MCF 10A (cell line): Measurements from ENCODE around the gene MEI1. TPM values are rescaled to one million over a fixed set of nuclear protein-coding genes. Genes with fewer than 3 reads are reported as not detected.
"Not testable (repeated sequence)": the region's sequence is repeated elsewhere in the genome, so short reads cannot be mapped to it uniquely, and the experiment has no call there.

ENCODE experiments used
- BruUV-seq: library from RNA; stranded (reverse); fragments of 400-500 nt; replicated peaks from 2 replicates; lab custom pipeline; 2021; lab: Mats Ljungman, UMichigan
- CTCF ChIA-PET: fragments of 300-600 bp; sonication (Branson Sonifier 250); formaldehyde crosslinking; extraction: SDS; loops from one replicate; lab custom pipeline; 2021; ENCODE audit warnings: antibody characterized with exemption, inconsistent platforms; lab: Yijun Ruan, JAX
- POLR2A ChIA-PET: fragments of 300-600, 350-650 bp; sonication (Branson Sonifier 250); formaldehyde crosslinking; extraction: SDS; loops from one replicate; lab custom pipeline; 2020; ENCODE audit warnings: antibody characterized with exemption, inconsistent platforms; lab: Yijun Ruan, JAX
- DNase-seq: peaks from one replicate; pipeline ENCODE4 v3.0.0-alpha.2; 2018; ENCODE audit not compliant: unreplicated experiment
- H3K27ac Mint-ChIP-seq: one replicate; pipeline ENCODE4 v1.8.0; 2022; ENCODE audit warnings: mild to moderate bottlenecking, low read depth, mixed read lengths; ENCODE audit not compliant: unreplicated experiment
- H3K27me3 Mint-ChIP-seq: one replicate; pipeline ENCODE4 v1.8.0; 2022; ENCODE audit warnings: mixed read lengths; ENCODE audit not compliant: insufficient read depth, unreplicated experiment
- H3K36me3 Mint-ChIP-seq: one replicate; pipeline ENCODE4 v1.8.0; 2022; ENCODE audit warnings: mild to moderate bottlenecking, moderate library complexity, mixed read lengths; ENCODE audit not compliant: insufficient read depth, unreplicated experiment
- H3K4me1 Mint-ChIP-seq: one replicate; pipeline ENCODE4 v1.8.0; 2022; ENCODE audit warnings: mixed read lengths; ENCODE audit not compliant: insufficient read depth, unreplicated experiment
- H3K4me3 Mint-ChIP-seq: one replicate; pipeline ENCODE4 v1.8.0; 2022; ENCODE audit warnings: mild to moderate bottlenecking, moderate library complexity, mixed read lengths; ENCODE audit not compliant: unreplicated experiment
- H3K9me3 Mint-ChIP-seq: one replicate; pipeline ENCODE4 v1.8.0; 2022; ENCODE audit warnings: mixed read lengths; ENCODE audit not compliant: unreplicated experiment
- CTCF ChIP-seq: fragments of 200-600 bp; IDR thresholded peaks from one replicate; pipeline ENCODE4 v1.8.0; 2022; ENCODE audit warnings: antibody characterized with exemption, mild to moderate bottlenecking; ENCODE audit not compliant: unreplicated experiment
- intact Hi-C: fragments of 100-400 bp; cut with micrococcal nuclease; formaldehyde crosslinking; loops from 2 replicates; pipeline ENCODE4 v1.14.1; 2022
- total RNA-seq: library from RNA; stranded (reverse); gene quantifications from 2 replicates; pipeline ENCODE4 v1.2.3, GENCODE V29; 2022

MEI1 gene
- total RNA-seq, 1 experiment from 2014 or later = not detected

- Mint-ChIP-seq H3K9me3 (no peaks in the 10 kb centered on the region), H3K36me3 (peaks cover 77% of the 10 kb centered on the region), H3K4me3 (no peak overlapping the region), H3K27me3 (no peaks in the 10 kb centered on the region), H3K4me1 (peaks cover 9% of the 10 kb centered on the region), H3K27ac (no peak overlapping the region)
- DNase-seq = no peak
- TF ChIP-seq CTCF = no peak
- intact Hi-C loops = no loop called here
- POLR2A ChIA-PET = interaction anchor here (1.0 to 4.2 kb wide), 5 partner anchors 9 to 44 kb away, joined by 3 to 36 read pairs (median 5); partner anchors contain the start of genes DESI1, SNU13 and XRCC6
- CTCF ChIA-PET = interaction anchor here (0.5 to 1.1 kb wide), 2 partner anchors 12 to 15 kb away, joined by 3 read pairs; no protein-coding TSS in a partner anchor
- BruUV-seq = no TSS peak
Measured at GRCh38 chr22:41664490-41664889, 34.8 kb upstream of the MEI1 start.

GRCh38 chr22:41664951-41665350 is 34.4 kb upstream of the MEI1 start:
- Mint-ChIP-seq H3K4me1 (peaks cover 9% of the 10 kb centered on the region), H3K27me3 (no peaks in the 10 kb centered on the region), H3K27ac (no peak overlapping the region), H3K36me3 (peaks cover 77% of the 10 kb centered on the region), H3K4me3 (no peak overlapping the region), H3K9me3 (no peaks in the 10 kb centered on the region)
- no peak for TF ChIP-seq CTCF
- no peak for DNase-seq
- POLR2A ChIA-PET = interaction anchor here (1.0 to 4.2 kb wide), 4 partner anchors 16 to 44 kb away, joined by 4 to 36 read pairs (median 6); partner anchors contain the start of genes DESI1, SNU13 and XRCC6
- no TSS peak for BruUV-seq
- intact Hi-C loops = no loop called here
- CTCF ChIA-PET = interaction anchor here (0.5 to 3.1 kb wide), 6 partner anchors 13 to 1629 kb away, joined by 3 to 14 read pairs (median 3); no protein-coding TSS in a partner anchor

- no peak for TF ChIP-seq CTCF
- POLR2A ChIA-PET = interaction anchor here (0.7 kb wide), 1 partner anchor 41 kb away, joined by 3 read pairs; no protein-coding TSS in a partner anchor
- Mint-ChIP-seq H3K4me1 (peaks cover 5% of the 10 kb centered on the region), H3K27me3 (no peaks in the 10 kb centered on the region), H3K4me3 (no peak overlapping the region), H3K36me3 (peaks cover 54% of the 10 kb centered on the region), H3K27ac (peak overlapping the region; percentile 93), H3K9me3 (no peaks in the 10 kb centered on the region)
- no TSS peak for BruUV-seq
- intact Hi-C loops = no loop called here
- no peak for DNase-seq
- CTCF ChIA-PET = interaction anchor here (1.0 kb wide), 1 partner anchor 8 kb away, joined by 3 read pairs; no protein-coding TSS in a partner anchor
Measured at GRCh38 chr22:41668971-41669911, 30.1 kb upstream of the MEI1 start.

- H3K4me3 Mint-ChIP-seq, BruUV-seq, H3K4me1 Mint-ChIP-seq, H3K27me3 Mint-ChIP-seq, intact Hi-C loops, H3K9me3 Mint-ChIP-seq: not testable (repeated sequence)
- ChIA-PET CTCF (interaction anchor here (0.6 to 1.4 kb wide), 4 partner anchors 15 to 86 kb away, joined by 3 to 5 read pairs (median 4); no protein-coding TSS in a partner anchor), POLR2A (interaction anchor here (3.5 kb wide), 1 partner anchor 16 kb away, joined by 18 read pairs; the partner anchor contains the start of gene SNU13)
- Mint-ChIP-seq H3K36me3 (peaks cover 55% of the 10 kb centered on the region), H3K27ac (peak overlapping the region; percentile 7)
- DNase-seq = peak; percentile 69
Measured at GRCh38 chr22:41672096-41672495, 27.2 kb upstream of the MEI1 start.
